ENCODE measurements around the gene ZFYVE21.
"Not testable (repeated sequence)": the region's sequence is repeated elsewhere in the genome, so short reads cannot be mapped to it uniquely, and the experiment has no call there.

Gene ZFYVE21

GRCh38 chr14:103763730-103764488 lies 48.3 kb downstream of the ZFYVE21 start:
- DNase-seq (ENCODE audit: low read depth in 2 of 2) = no peak

- DNase-seq (ENCODE audit: low read depth in 2 of 2) = no peak
Observed at GRCh38 chr14:103765526-103765925, 49.9 kb downstream of the ZFYVE21 start.

GRCh38 chr14:103767336-103767894 lies 51.8 kb downstream of the ZFYVE21 start:
- DNase-seq (ENCODE audit: low read depth in 2 of 2) = no peak

GRCh38 chr14:103770500-103770899 lies 54.9 kb downstream of the ZFYVE21 start:
- no peak for DNase-seq (ENCODE audit: low read depth in 2 of 2)

GRCh38 chr14:103770902-103771301 lies 55.3 kb downstream of the ZFYVE21 start:
- DNase-seq (ENCODE audit: low read depth in 2 of 2) = no peak

- DNase-seq (ENCODE audit: low read depth in 2 of 2) = no peak
Observed at GRCh38 chr14:103772078-103772712, 56.6 kb downstream of the ZFYVE21 start.

GRCh38 chr14:103773521-103773920 lies 57.9 kb downstream of the ZFYVE21 start:
- DNase-seq (ENCODE audit: low read depth in 2 of 2) = no peak

GRCh38 chr14:103775506-103775905 lies 59.9 kb downstream of the ZFYVE21 start:
- DNase-seq (ENCODE audit: low read depth in 2 of 2) = no peak

GRCh38 chr14:103776319-103776718 lies 60.7 kb downstream of the ZFYVE21 start:
- DNase-seq (ENCODE audit: low read depth in 2 of 2) = not testable (repeated sequence)

GRCh38 chr14:103782376-103782775 lies 66.8 kb downstream of the ZFYVE21 start:
- DNase-seq (ENCODE audit: low read depth in 2 of 2) = no peak
